NCI-H460 (cell line): ENCODE measurements around the gene TYR. TPM values are rescaled to one million over a fixed set of nuclear protein-coding genes. Genes with fewer than 3 reads are reported as not detected.
"Not testable (repeated sequence)": the region's sequence is repeated elsewhere in the genome, so short reads cannot be mapped to it uniquely, and the experiment has no call there.

Experiments used
- DNase-seq: peaks from one replicate; pipeline ENCODE4 v3.0.0-alpha.2; 2016; ENCODE audit warnings: low read depth; ENCODE audit errors: extremely low read depth
- polyA plus RNA-seq: library from polyadenylated mRNA; depleted of rRNA; stranded (reverse); fragments of >200 nt; gene quantifications from 2 replicates; pipeline ENCODE4 v1.2.3, GENCODE V29; 2014; cell fraction: nucleus; rRNA removed
- total RNA-seq: library from RNA; depleted of rRNA; stranded (reverse); fragments of >200 nt; shearing (Covaris generic); gene quantifications from 2 replicates; pipeline ENCODE4 v1.2.3, GENCODE V29; 2014; rRNA removed

Gene TYR
- total RNA-seq, result not detected in 2 replicates
- not detected in 2 replicates for polyA plus RNA-seq

DNA sequence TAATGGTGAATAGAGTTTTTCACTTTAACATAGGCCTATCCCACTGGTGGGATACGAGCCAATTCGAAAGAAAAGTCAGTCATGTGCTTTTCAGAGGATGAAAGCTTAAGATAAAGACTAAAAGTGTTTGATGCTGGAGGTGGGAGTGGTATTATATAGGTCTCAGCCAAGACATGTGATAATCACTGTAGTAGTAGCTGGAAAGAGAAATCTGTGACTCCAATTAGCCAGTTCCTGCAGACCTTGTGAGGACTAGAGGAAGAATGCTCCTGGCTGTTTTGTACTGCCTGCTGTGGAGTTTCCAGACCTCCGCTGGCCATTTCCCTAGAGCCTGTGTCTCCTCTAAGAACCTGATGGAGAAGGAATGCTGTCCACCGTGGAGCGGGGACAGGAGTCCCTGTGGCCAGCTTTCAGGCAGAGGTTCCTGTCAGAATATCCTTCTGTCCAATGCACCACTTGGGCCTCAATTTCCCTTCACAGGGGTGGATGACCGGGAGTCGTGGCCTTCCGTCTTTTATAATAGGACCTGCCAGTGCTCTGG lies at the start of gene TYR:
Gene TYR, plus strand, starts transcription at position 185 of the 541 bp plus-strand sequence. Its CDS starts 79 bp downstream, at position 264.
- no peak for DNase-seq

DNA sequence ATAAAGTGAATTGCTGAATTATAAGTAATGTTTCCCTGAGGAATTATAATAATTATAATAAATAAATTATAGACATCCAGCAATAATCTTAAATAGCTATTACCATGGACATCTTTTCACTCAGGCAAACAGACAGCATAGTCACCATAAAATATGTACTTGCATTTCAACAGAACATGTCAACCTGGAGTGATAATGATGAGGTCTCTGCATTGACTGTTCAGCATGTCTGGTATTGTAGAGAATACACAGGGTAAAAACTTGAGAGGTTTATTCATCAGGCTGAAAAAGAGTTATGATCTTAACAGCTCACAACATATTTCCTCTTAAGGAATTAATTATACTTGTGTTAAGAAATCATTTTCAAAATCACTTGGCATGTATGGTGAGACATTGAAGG lies 41.1 kb upstream of the TYR start:
- no peak for DNase-seq

DNA sequence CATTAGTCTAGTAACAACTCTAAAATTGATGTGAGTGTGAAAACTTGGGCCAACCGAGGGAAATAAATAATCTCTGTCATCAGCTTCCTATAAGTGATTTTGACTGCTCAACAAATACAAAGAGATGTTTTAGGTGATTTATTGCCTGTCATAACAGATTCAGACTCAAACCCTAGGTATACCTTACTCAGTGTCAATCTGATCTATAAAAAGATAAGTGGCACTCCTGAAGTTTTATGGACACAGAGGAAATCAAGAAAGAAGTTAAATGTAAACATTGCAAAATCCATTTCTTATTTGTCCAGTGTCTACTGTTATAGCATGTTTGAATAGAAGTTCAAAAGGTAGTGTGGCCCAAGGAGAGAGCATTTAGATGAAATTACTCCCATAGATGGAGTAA lies 30.4 kb upstream of the TYR start:
- DNase-seq, result no peak

DNA sequence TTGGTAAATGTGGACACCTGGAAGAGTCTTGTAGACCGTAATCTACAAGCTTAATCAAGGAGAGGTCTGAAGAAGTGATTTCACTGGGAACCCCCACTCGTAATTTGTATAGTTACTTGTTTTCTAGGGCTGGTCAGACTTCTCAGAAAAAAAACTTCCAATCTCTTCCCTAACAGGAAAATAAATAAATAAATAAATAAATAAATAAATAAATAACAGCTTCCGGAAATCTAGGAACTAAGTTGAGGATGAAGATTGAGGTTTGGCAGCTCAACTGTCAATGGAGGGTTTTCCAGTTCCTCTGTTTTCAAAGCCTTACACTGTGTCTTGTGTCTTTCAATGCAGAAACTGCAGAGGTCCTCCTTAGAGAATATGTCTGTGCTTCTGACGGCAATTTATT lies 17.7 kb upstream of the TYR start:
- no peak for DNase-seq

GRCh38 chr11:89161949-89162348 lies 15.7 kb upstream of the TYR start:
- no peak for DNase-seq

- no peak for DNase-seq
Observed at GRCh38 chr11:89163686-89164085, 14.0 kb upstream of the TYR start.

- no peak for DNase-seq
Observed at GRCh38 chr11:89168396-89168795, 9.3 kb upstream of the TYR start.

DNA sequence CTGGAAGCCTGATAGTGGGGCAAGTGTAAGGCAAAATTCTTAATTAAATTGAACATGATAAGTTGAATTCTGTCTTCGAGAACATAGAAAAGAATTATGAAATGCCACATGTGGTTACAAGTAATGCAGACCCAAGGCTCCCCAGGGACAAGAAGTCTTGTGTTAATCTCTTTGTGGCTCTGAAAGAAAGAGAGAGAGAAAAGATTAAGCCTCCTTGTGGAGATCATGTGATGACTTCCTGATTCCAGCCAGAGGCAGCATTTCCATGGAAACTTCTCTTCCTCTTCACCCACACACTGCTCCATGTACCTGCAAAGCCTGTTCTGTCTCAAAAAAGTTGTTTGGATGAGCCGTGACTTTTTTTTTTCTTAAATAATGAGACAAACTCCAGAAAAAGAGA lies 1.9 kb upstream of the TYR start:
- no peak for DNase-seq

DNA sequence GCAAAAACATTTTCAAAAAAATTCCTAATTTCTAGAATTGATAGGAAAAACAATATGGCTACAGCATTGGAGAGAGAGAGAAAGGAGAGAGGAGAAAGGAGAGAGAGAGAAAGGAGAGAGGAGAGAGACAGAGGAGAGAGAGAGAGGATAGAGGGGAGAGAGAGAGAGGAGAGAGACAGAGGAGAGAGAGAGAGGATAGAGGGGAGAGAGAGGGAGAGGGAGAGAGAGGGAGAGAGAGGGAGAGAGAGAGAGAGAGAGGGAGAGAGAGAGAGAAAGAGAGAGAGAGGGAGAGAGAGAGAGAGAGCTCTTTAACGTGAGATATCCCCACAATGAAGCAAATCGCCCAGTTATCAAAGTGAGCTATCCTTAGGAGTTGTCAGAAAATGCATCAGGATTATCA lies 737 bp upstream of the TYR start:
- no peak for DNase-seq

- DNase-seq, result no peak
Observed at GRCh38 chr11:89181111-89181510, 3.4 kb downstream of the TYR start.

DNA sequence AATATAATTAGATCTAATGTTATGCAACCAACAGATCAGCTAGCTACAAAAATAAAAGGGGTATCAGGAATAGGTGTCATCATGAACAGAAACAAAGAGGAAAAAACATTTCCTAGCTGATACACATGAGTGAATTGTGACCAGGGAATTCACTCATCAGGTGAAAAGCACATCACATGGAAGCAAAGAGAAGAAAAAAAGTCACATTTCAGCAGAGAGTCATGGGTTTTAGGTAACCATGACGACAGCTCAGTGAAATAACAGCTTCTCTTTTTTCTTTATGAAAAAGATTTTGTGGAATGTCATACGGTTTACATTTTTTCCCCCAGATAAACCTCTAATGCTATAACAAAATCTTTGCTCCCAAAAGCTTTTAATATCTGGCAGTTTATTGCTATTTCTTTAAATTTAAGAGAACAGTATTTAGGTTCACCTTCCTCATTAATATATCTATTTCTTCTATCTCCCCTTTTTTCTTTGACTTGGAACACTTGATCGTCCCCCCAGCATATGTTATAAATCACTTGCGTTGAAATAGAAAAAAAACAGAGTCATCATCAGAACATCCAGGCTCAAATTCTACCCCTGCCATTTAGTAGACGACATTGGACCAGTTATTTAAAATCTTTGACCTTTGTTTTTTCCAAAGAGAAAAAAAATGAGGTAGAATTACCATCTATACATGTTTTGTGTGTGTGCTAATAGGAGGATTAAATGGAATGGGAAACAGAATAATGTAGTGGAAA lies 5.3 kb downstream of the TYR start:
- no peak for DNase-seq

- no peak for DNase-seq
Observed at GRCh38 chr11:89184021-89184420, 6.3 kb downstream of the TYR start.

- no peak for DNase-seq
Observed at GRCh38 chr11:89189776-89190175, 12.1 kb downstream of the TYR start.

DNA sequence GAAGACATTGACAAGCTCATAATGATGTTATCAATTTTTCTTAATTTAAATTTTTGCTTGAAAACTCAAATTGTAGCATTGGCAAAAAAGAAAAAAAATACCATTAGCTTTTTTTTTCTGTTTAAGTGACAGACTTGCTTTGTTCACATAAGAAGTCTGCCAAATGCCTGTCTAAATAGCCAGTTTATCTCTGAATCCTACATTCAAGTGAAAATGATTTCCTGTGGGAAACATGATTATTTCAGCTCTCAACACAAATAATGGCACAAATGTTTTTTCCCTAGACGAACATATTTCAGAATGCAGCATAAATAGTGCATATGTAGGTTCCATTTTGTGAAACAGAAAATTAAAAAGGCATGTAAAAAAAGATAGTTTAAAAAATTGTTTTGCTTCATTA lies 23.5 kb downstream of the TYR start:
- DNase-seq, result no peak

DNA sequence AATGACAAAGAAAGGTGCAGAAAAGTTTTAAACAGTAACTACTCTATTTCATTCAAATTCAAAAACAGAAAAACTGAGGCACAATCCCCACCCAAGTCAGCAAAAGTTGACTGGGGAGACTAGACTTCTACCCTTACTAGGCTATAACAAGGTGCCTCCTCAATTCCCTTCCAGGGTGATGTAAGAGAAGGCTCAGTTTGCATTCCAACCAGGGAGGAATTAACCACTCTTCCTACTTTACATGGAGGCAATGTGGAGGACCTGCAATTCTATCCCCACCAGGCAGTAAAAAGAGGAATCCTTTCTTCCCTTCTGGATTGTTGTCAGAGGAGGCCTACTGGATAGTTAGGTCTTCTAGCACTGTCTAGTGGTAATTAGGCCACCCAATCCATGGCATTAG lies 26.1 kb downstream of the TYR start:
- DNase-seq, result no peak

- no peak for DNase-seq
Observed at GRCh38 chr11:89205378-89205777, 27.7 kb downstream of the TYR start.

- no peak for DNase-seq
Observed at GRCh38 chr11:89220684-89221339, 43.1 kb downstream of the TYR start.

DNA sequence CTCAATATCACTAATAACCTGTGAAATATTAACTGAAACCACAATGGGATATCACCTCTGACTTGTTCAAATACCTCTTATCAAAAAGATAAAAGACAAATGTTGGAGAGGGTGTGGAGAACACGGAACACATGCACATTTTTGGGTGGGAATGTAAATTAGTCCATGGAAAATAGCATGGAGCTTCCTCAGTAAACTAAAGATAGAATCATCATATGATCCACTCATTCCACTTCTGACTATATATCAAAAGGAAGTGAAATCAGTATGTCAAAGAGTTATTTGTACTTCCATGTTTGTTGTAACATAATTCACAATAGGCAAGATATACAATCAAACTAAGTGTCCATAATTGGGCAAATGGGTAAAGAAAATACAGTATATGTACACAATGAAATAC lies 57.4 kb downstream of the TYR start:
- DNase-seq, result no peak

DNA sequence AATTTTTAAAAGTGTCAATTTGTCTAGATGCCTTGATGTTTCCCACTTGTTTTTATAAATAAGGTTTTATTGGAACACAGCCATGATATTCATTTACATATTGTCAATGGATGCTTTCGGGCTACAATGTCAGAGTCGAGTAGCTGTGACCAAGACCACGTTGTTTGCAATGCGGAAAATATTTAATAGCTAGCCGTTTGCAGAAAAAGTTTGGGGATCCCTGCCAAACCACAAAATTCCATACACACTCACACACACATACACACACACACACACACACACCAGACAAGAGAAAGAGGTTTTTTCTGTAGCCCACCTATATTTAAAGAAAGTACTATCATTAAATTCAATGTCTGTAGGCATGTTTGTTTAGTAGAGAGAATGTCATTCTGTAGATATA lies 58.3 kb downstream of the TYR start:
- DNase-seq, result no peak

GRCh38 chr11:89247007-89247406 lies 69.3 kb downstream of the TYR start:
- DNase-seq, result not testable (repeated sequence)

GRCh38 chr11:89249196-89249595 lies 71.5 kb downstream of the TYR start:
- no peak for DNase-seq

GRCh38 chr11:89261483-89261882 lies 83.8 kb downstream of the TYR start:
- DNase-seq, result not testable (repeated sequence)
